HG03571 (cell line): ENCODE results near the gene TNIK.
"Not testable (repeated sequence)": the region's sequence is repeated elsewhere in the genome, so short reads cannot be mapped to it uniquely, and the experiment has no call there.

Source experiments
- ATAC-seq: cut with Tn5 transposase; IDR thresholded peaks from one replicate; pipeline ENCODE4 v1.9.1; 2021; ENCODE audit not compliant: unreplicated experiment

The TNIK gene

GRCh38 chr3:171317171-171317570 is 143.0 kb downstream of the TNIK start:
- no peak for ATAC-seq

DNA sequence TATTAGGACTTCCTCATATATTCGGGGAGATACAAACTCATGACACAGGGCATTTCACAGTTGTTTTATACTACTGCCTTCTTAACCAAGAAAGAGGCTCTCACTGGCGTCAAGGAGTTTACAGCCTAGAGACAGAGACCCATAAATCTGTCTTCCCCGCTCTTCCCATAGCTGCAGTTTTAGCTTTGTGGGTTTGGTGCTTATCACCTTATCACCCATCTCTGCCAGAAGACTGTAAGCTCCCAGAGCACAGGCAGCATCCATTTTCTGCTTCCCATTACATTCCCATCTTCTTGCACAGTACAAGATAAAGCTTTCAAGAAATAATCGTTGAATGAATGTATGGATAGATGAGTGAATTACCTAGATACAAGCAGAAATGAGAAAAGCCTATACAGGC is 144.3 kb downstream of the TNIK start:
- ATAC-seq, result no peak

DNA sequence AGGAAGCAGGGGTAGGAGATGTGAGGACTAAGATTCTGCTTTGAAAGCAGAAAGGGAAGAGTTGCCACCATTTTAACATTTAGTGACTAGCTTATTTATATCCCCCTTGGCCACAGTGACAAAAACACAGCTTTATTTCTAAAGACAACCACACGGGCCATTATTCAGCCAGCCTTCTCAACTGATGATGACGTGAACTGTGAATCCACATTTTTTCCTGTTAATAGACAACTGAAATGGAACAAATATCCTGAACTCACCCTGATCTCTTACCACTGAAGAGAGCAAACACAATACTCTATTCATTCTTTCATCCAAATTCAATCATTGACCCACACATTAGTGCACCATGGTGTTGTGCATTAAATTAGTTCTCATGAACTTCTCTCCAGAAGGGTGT is 145.1 kb downstream of the TNIK start:
- ATAC-seq, result no peak

DNA sequence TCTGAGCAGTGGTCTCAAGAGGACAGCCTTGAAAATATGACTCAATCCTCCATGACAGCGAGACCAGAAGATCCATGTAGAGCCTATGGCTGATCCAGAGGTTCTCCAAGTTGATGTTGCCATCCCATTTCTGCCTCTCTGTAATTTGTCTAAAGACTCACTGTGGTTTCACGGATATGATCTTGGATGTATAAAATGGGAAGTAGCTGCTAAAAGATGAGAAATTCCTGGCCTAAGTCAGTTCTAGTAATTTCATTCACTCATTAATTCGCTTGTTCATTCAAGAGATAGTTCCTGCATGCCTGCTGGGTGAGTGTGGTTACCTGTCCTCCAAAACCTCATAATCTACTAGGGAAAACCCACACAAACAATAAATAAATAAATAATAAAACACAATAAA is 145.9 kb downstream of the TNIK start:
- ATAC-seq, result no peak

DNA sequence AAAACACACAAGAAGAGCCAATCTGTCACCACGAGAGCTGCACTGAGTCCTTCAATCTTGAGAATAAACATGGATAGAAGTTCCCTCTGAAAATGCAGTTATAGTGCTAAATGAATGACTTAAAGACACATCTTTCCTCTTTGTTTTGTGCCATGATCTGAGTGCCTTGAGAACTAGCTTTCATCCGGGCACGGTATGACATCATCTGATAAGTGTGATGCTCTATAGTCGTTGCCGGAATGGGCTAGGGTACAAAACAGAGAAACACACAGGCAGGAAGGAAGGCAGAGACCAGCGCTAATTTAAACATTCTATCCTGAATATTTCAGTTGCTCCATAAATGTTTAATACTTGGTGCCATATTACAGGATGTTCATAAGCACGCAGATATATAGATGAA is 146.5 kb downstream of the TNIK start:
- ATAC-seq, result no peak

- no peak for ATAC-seq
These were observed 147.5 kb downstream of the TNIK start for GRCh38 chr3:171312741-171313140.

DNA sequence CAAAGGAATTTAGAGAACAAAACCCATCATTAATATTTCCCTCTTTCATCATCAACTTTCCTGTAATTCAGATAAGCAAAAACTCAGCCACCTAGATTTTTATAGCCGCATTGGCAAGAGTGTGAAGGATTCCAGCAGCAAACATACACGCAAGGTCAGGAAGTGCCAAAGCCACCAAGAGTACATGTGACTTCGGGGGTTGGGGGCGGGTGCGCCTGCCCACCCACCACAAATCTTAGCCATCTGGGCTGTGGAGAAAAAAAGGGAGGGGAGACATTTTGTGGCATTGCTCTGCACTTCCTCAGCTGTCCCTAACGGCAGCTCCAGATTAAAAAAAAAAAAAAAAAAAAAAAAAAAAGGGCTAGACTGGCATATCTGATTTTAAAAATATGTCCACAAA is 148.4 kb downstream of the TNIK start:
- no peak for ATAC-seq

- ATAC-seq, result no peak
These were observed 150.3 kb downstream of the TNIK start for GRCh38 chr3:171309906-171310359.

- ATAC-seq, result no peak
These were observed 152.2 kb downstream of the TNIK start for GRCh38 chr3:171307988-171308387.

DNA sequence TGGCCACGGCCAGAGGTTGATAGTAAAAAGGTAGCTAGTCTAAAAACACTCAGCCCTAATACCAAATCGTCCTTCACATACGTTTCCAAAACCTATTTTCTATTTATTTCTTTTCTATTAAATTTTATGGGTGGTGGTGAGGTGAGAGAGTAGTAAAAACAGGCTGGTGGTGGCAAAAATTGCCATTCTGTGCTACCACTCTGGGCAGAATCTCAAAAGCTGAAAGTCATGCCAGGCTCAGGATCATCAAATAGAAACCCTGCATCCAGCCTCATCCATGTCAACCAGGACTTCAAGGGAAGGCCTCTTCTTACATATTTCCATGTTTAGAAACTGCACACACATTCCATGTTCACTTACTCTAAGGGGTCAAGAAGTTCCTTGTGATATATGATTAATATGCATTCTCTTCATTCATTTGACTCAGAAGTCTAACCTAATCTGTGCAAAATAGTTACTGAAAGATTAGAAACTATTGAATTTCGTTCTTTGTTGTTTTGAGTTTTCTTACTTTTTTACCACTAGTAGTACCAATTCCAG is 153.1 kb downstream of the TNIK start:
- no peak for ATAC-seq

GRCh38 chr3:171306631-171307030 is 153.6 kb downstream of the TNIK start:
- ATAC-seq, result no peak

DNA sequence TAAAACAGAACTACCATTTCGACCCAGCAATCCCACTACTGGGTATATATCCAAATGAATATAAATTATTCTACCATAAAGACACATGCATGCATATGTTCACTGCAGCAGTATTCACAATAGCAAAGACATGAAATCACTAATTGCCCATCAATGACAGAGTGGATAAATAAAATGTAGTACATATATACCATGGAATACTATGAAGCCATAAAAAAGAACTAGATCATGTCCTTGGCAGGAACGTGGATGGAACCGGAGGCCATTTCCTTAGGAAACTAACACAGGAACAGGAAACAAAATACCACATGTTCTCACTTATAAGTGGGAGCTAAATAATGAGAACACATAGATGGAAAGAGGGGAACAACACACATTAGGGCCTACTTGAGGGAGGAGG is 154.4 kb downstream of the TNIK start:
- not testable (repeated sequence) for ATAC-seq

- ATAC-seq, result not testable (repeated sequence)
These were observed 155.7 kb downstream of the TNIK start for GRCh38 chr3:171304498-171304897.

DNA sequence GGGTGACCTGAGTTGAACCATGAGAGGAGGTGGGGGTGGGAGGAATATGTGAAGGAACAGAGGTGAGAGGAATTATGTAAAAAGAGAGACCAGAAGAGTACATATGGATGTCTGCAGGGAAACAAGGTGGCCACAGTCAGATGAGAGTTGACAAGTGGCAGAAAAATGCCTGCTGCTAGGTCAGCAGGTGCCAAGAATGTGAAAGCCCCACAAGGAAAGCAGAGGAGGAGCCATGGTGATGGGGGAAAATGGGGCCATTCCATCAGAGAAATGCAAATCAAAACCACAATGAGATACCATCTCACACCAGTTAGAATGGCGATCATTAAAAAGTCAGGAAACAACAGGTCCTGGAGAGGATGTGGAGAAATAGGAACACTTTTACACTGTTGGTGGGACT is 156.2 kb downstream of the TNIK start:
- ATAC-seq, result not testable (repeated sequence)

- ATAC-seq, result no peak
These were observed 158.2 kb downstream of the TNIK start for GRCh38 chr3:171301998-171302397.

GRCh38 chr3:171301002-171301401 is 159.2 kb downstream of the TNIK start:
- ATAC-seq, result no peak

DNA sequence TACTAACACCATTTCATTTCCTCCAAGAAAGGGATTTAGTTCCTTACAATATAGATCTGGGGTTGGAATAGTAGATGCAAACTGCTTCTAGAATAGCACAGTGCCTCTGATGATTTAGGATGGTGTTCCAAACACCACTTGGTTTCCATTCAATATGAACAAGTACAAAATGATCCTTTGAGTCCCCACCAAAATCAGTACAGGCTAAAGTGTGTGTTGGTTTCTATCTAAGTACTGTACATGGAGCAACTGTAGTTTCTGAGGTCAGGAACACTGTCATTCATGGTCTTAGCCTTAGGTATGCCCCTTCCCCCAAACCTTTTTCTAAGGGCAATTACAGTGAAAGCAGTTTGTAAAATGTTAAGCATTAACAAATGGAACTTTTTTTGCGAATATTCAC is 162.3 kb downstream of the TNIK start:
- no peak for ATAC-seq

DNA sequence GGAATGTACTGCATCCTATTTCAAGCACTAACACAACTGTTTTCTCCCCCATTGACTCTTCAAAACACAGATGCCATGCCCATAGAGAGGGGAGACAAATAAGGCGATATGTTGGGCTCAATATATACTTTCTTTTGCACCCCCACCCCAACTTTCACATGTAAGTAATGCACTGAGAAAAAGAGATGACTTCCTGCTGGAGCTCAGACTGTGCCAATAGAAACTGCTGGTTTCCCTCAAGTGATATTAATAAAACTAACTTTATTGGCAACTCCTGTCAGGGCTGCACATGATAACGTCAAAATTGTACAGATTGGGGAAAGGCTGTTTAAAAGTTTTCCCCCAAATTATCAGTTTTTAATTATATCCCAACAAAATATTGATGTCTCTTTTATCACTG is 163.0 kb downstream of the TNIK start:
- ATAC-seq, result no peak

GRCh38 chr3:171295484-171296373 is 164.5 kb downstream of the TNIK start:
- no peak for ATAC-seq

GRCh38 chr3:171293142-171293782 is 166.9 kb downstream of the TNIK start:
- ATAC-seq, result no peak

DNA sequence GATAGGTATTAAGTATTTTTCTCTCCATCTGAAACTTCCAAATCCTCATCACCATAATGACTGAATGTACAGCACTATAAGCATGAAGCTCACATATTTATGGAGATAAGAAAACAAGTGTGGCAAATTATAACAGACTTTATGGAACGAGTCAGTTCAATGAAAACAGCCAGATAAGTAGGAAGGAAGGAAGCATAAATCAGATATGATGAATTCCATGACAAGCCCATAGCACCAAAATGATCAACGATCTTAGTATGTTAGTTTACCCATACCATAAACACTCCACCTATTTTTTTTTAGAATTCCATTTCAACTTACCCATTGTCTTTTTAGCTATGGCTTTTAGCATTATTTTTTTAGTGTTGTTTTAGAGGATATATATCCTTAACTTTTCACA is 169.5 kb downstream of the TNIK start:
- ATAC-seq, result no peak

DNA sequence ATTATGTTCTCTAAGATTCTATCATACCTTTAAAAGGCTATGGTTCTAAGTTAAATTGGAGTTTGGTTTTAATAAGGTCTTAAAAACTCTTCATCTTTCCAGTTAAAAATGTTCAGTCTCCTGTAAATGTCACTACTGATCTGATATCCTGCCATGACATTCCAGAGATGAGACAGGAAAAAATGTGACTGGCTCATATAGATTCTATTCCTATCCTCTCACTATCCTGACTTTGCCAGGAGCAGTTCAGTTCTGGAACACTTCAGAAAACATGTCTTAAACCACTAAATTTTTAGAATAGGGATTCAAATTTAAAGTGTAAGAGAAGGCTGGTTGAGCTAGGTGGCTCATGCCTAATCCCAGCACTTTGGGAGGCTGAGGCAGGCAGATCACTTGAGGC is 170.9 kb downstream of the TNIK start:
- ATAC-seq, result no peak
